GM19324 (cell line): ENCODE measurements around the gene LSM14A.

ENCODE experiments used
- ATAC-seq: cut with Tn5 transposase; IDR thresholded peaks from one replicate; pipeline ENCODE4 v1.9.1; 2021; ENCODE audit warnings: mild to moderate bottlenecking, moderate library complexity; ENCODE audit not compliant: unreplicated experiment, low FRiP score

LSM14A gene

DNA sequence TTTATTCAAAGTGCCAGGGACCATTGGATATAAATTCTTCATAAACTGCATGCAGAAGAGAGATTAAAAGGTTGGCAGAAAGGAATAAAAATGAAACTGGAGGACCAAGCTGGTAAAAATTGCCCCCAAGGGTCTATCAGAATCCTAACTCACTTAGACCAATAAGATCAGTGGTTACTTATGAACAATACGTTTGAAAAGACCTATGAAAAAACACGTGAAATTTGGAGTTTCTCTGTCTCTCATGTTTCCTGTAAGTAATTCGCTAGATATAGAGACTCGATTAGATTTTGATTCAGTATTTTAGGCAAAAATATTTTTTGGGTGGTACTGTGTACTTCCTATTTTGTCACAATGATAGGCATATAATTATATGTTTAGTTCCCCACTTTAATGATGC lies 104.9 kb downstream of the LSM14A start:
- ATAC-seq: no peak

- ATAC-seq: no peak
These were observed 106.5 kb downstream of the LSM14A start for GRCh38 chr19:34278783-34279182.
